Subcutaneous adipose tissue (tissue), 4 donors: ENCODE data around the gene TFE3. TPM values are rescaled to one million over a fixed set of nuclear protein-coding genes. Genes with fewer than 3 reads are reported as not detected.

Experiments
- total RNA-seq, 4 donors: library from RNA; depleted of rRNA; stranded (reverse); fragments of >200 nt; gene quantifications; one replicate each; pipeline ENCODE4 v1.1.0, GENCODE V29; 2016
- TF ChIP-seq, protein P1 (sequence below): fragments of 450-650 bp; IDR thresholded peaks from one replicate; pipeline ENCODE4 v1.5.1; 2016; ENCODE audit warnings: low read depth, mild to moderate bottlenecking, control low read depth, antibody characterized with exemption, moderate library complexity

Gene TFE3
- total RNA-seq, 4 donors from 2014 or later: 50.9 to 148 (median 72.8) TPM

- TF ChIP-seq, protein P1, sequence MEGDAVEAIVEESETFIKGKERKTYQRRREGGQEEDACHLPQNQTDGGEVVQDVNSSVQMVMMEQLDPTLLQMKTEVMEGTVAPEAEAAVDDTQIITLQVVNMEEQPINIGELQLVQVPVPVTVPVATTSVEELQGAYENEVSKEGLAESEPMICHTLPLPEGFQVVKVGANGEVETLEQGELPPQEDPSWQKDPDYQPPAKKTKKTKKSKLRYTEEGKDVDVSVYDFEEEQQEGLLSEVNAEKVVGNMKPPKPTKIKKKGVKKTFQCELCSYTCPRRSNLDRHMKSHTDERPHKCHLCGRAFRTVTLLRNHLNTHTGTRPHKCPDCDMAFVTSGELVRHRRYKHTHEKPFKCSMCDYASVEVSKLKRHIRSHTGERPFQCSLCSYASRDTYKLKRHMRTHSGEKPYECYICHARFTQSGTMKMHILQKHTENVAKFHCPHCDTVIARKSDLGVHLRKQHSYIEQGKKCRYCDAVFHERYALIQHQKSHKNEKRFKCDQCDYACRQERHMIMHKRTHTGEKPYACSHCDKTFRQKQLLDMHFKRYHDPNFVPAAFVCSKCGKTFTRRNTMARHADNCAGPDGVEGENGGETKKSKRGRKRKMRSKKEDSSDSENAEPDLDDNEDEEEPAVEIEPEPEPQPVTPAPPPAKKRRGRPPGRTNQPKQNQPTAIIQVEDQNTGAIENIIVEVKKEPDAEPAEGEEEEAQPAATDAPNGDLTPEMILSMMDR: no peak
Measured at GRCh38 chrX:49073601-49074575, 30.7 kb upstream of the TFE3 start, which contains the start of gene PRAF2. Gene PRAF2 (minus strand): TSS chrX:49074002. CDS start chrX:49073987, 15 bp downstream.

GRCh38 chrX:49072712-49073095 lies 29.5 kb upstream of the TFE3 start:
- TF ChIP-seq, protein P1: no peak

- TF ChIP-seq, protein P1: no peak
Measured at GRCh38 chrX:49071877-49072711, 28.9 kb upstream of the TFE3 start.

GRCh38 chrX:49070988-49071387 lies 27.8 kb upstream of the TFE3 start:
- TF ChIP-seq, protein P1: no peak

GRCh38 chrX:49069038-49069437 lies 25.9 kb upstream of the TFE3 start:
- TF ChIP-seq, protein P1: no peak

- TF ChIP-seq, protein P1: no peak
Measured at GRCh38 chrX:49067285-49068120, 24.3 kb upstream of the TFE3 start.
